ENCODE data around the gene MRPL10.

Gene MRPL10

GRCh38 chr17:47812146-47812920, 19.0 kb downstream of the MRPL10 start:
- DNase-seq: no peak

DNA sequence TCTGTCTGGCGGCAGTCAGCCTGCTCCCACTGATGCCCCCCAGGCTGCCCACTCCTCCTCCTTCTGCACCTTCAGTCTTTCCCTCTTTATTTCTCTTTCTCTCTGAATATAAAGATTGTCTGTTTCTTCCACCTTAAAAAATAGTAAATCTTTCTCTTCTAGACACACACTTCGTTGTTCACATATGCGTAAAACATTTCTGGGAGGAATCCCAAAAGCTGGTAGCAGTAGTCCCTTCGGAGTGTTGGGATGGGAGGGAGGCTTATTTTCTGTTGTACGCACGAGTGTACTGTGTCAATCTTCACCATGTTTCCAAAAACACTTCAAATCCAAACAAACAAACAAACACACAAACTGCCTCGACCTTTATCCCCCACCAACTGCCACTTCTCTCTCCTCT, 19.6 kb downstream of the MRPL10 start:
- no peak for DNase-seq

DNA sequence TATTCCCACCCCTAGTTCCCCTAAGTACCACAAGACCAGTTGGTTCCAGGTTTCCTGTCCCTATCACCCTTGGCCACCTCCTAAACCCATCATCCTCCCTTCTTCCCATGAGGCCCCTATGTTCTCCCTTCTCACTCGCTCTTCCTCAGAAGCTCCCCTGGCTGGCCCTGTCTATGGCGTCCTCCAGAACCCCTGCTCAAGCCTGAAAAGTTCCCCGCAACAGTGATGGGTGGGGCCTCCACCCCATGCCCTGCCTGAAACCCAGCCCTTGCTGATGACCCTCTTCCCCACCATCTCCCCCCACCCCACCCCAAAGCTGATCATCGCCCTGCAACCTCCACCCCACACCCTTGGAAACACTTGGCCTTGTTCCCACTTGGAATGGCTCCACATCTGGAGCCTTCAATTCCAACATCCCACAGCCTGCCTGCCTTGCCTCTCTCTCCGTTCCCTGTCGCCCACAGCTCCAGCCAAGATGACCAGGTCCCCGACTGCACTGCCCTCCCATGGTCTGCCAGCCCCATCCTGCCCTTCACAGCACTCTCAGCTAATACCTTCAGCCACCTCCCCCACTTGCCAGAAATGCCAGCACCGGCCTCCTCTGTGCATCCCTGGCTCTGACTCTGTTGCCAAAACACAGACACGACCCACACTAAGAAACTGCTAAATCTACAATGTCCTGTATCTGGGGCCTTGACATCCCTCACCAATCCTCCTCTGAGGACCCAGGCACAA, 20.3 kb downstream of the MRPL10 start:
- DNase-seq: no peak

- DNase-seq: peak; percentile 18 to 32
Observed at GRCh38 chr17:47810200-47810821, 21.0 kb downstream of the MRPL10 start.

DNA sequence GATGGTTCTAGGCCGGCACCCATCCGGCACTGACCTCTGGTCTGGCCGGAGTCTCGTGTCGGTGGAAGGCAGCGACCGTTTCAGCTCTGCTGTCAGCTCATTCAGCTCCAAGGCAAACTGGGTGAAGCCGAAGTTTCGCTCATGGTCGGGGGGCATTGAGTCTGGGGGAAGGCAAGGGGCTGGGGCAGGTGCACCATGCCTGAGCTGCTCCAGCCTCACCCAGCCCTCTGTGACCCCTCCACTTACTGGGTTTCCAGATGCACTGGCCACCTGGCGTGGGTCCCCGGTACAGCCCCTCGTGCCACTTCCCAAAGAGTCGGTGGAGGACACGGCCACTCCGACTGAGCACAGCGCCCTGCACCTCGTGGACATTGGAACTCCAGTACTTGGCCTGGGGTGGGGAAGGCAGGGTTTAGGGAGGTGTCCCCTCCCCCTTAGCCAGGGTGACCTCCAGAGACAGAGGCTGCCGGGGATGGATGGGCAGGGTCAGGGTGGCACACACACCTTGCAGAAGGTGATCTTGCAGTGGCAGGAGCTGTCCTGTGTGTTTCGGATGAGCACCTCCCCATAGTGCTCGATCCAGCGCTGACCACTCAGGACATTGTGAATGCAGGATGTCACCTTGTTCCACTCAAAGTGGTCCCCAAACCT, 22.4 kb downstream of the MRPL10 start:
- no peak for DNase-seq

DNA sequence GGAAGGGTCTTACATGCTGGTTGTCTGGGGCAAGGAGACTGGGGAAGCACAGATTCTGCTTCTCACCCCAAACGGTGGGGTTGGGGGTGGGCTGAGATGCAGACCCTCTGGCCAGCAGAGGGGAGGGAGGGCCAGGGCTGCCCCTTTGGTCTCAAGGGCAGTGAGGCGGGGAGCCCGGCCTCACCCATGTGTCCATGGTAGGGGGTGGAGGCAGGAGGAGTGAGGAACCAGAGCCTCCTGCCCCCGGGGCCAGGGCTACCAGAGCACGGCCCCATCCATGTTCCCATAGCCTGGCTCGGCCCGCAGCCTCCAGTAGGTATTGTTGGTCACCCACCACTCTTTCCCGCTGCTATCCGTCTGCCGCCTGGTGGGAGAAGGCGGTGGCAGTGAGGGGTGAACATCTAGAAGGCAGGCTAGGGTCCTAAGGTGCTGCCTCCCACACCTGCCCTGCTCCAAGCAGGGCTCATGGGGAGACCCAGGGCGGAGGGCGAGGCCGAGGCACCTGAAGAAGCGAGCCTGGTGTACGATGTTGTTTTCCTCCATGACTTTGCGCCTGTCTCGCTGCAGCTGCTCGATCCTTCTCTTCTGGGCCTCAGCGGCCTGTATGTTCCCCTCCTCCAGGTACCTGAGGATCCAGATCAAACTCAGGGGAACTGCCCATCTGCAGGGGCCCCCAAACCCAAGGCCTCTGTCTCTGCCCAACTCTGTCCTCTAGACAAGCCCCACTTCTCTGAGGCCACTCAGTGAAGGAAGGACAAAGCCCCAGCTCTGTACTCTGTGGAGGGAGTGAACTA, 23.1 kb downstream of the MRPL10 start:
- no peak for DNase-seq

- no peak for DNase-seq
Observed at GRCh38 chr17:47807421-47807820, 23.9 kb downstream of the MRPL10 start.

DNA sequence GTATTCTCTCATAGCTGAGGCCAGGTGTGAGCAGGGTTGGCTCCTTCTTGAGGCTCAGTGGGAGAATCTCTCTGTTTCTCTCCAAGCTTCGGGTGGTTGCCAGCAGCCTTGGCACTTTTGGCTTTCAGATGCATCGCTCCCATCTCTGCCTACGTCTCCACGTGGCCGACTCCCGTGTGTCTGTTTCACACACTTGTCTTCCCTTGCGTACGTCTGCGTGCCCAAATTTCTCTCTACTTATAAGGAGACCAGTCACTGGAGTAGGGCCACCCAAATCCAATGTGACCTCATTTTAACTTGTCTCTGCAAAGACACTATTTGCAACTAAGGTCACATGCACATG, 24.5 kb downstream of the MRPL10 start:
- no peak for DNase-seq

DNA sequence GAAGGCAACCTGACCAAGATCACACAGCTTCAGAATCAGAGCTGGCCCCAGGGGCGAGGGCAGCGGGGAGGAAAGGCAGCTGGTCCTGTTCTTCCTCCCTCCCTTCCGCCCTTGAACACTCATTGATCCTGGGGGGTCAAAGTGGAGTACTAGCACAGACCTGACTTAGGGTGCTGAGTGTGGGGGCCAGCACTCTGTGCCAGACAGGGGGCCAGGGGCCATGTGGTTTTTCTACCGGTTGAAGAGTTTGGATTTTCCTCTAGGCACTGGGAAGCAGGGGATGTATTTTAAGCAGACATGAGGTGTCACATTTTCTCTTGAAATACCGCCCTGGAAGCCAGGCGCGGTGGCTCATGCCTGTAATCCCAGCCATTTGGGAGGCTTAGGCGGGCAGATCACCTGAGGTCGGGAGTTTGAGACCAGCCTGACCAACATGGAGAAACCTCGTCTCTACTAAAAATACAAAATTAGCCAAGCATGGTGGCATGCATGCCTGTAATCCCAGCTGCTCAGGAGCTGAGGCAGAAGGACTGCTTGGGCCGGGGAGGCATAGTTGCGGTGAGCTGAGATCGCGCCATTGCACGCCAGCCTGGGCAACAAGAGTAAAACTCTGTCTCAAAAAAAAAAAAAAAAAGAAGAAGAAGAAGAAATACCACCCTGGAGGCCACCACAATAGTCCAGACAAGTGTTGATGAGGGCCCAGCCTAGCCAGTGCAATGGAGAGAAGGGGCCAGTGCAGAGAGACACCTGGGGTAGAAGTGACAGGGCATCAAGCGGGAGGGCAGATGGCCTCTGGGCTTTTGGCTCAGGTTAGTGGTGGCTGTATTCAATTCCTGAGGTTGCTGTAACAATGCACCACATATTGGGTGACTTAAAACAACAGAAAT, 25.1 kb downstream of the MRPL10 start:
- no peak for DNase-seq

GRCh38 chr17:47804461-47804860, 26.9 kb downstream of the MRPL10 start:
- no peak for DNase-seq

- no peak for DNase-seq
Observed at GRCh38 chr17:47803751-47804150, 27.6 kb downstream of the MRPL10 start.

DNA sequence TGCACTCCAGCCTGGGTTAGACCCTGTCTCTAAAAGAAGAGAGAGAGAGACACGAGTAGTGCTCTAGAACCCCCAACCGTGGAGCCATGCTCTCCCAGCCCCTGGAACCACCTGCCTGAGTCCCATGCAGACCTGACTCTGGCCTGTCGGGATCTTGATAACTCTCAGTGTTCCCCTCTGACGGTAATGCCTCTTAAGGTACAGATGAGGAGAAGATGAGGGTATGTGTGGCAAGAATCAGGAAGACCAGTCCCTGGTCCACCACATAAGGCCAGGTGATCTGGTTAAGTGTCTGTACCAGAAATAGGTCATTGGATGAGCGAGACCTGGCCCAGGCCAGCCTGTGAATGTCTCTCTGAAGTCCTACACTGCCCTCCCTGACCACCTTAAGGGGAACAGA, 28.1 kb downstream of the MRPL10 start:
- no peak for DNase-seq

DNA sequence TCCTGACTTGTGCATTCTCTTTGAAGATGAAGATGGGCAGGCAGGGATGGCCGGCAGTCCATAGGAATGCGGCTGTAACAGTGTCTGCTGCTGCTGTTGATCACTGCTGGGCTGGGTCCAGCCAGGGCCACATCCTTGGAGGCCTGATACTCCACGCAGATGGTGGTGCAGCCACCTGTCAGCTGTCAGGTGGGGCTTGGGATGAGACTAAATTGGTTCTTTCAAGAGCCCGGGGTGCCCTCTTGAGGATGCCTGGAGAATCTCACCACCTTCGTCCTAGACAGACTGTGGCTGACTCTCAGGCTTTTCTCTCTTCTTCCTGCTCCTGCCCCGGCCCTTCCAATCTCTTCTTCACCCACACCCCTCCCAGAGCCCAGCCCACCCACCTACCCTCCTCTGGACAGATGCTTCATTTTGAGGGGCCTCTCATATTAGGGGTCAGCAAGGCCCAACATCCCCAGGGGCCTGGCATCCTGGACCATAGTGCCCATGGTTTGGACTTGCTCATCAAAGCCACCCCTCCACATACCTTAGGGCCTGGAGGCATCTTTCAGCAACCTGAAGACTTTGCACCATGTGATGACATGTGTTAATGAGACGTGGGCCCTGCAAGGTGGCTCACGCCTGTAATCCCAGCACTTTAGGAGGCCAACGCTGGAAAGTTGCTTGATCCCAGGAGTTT, 28.9 kb downstream of the MRPL10 start:
- DNase-seq: peak; percentile 64 to 69

GRCh38 chr17:47801906-47802305, 29.4 kb downstream of the MRPL10 start:
- no peak for DNase-seq

- DNase-seq: no peak
Observed at GRCh38 chr17:47801176-47801765, 30.1 kb downstream of the MRPL10 start.

DNA sequence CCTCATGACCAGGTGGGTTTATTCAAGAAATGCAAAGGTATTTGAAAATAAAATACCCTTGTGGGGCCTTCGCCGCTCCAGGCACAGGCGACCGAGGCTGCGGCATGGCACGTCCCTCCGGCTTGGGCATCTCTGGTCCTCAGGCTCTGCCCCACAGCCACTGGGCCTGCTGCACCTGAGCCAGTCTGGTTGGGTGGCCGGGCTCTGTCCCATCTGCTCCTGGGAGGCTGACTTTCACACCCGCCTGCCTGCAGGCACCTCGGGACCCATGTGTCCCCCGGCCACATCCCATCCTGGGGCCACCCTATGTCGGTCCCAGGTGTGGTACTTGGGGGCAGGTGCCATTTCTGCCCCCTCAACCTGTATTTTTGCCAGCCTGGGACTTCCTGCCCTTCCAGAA, 30.7 kb downstream of the MRPL10 start:
- no peak for DNase-seq

- no peak for DNase-seq
Observed at GRCh38 chr17:47797797-47798196, 33.5 kb downstream of the MRPL10 start.

DNA sequence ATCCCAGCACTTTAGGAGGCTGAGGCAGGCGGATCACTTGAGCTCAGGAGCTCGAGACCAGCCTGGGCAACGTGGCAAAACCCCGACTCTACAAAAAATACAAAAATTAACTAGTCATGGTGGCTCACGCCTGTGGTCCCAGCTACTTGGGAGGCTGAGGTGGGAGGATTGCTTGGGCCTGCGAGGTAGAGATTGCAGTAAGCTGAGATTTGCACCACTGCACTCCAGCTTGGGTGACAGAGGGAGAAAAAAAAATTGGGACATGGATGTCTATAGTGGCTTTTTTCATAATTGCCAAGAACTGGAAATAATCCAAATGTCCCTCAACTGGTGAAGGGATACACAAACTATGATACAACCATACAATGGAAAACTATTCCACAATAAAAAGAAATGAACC, 38.4 kb downstream of the MRPL10 start:
- no peak for DNase-seq

DNA sequence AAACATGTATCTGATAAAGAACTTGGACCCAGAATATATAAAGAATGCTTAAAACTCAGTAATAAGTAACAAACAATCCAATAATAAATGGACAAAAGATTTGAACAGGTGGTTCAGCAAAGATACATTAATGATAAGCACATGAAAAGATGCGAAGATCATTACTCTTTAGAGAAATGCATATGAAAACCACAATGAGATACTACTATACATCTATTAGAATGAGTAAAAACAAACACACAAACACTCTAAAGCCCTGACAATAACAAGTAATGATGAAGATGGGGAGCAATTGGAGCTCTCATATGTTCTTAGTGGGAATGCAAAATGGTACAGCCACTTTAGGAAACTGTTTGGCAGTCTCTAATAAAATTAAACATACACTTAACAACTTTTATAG, 38.9 kb downstream of the MRPL10 start:
- DNase-seq: no peak

DNA sequence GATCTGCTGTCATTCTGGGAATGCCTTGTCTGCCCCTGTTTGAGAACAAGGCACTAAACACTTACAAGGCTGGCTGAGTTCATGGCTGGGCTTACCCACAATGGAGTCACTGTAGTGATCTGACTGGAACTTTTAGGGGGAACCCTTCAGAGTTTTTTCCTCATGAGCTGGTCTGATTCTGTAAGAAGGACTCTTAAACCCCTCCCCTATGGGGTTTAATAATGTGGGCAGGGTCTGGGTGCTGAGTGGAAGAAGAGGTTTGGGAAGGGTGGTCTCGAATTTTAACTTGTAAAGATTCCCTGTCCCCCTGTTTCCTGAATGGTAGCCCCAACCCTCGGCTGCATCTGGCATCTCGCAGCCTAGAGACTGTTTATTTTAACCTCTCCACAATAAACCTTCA, 40.3 kb downstream of the MRPL10 start:
- no peak for DNase-seq

All from activated CD4-positive, alpha-beta T cell treated with anti-CD3 and anti-CD28 coated beads, Interleukin-2, amount 50 U/mL, for 48 hours (primary cell).